Measurements from ENCODE around the gene PADI2. TPM values are rescaled to one million over a fixed set of nuclear protein-coding genes. Genes with fewer than 3 reads are reported as not detected.
A peak's percentile ranks its signal among the peaks of the same experiment; 100 is the strongest.

The PADI2 gene
- total RNA-seq, 1 donor from 2014 or later, result 0.28 TPM

GRCh38 chr1:17136145-17136544 lies 16.9 kb upstream of the PADI2 start:
- Mint-ChIP-seq H3K9me3 (ENCODE audit: unreplicated experiment) (no peaks in the 10 kb centered on the region), H3K36me3 (ENCODE audit: low read depth, unreplicated experiment) (no peaks in the 10 kb centered on the region), H3K4me3 (ENCODE audit: unreplicated experiment) (no peak overlapping the region), H3K27me3 (ENCODE audit: unreplicated experiment) (peaks cover 6% of the 10 kb centered on the region), H3K4me1 (ENCODE audit: unreplicated experiment) (no peaks in the 10 kb centered on the region), H3K27ac (ENCODE audit: unreplicated experiment) (no peak overlapping the region)
- TF ChIP-seq CTCF (IDR thresholded peaks at IDR 0.05; ENCODE audit: unreplicated experiment), result no peak
- DNase-seq (ENCODE audit: low spot score), result no peak

GRCh38 chr1:17135530-17135929 lies 16.3 kb upstream of the PADI2 start:
- H3K4me3 Mint-ChIP-seq (ENCODE audit: unreplicated experiment), result no peak overlapping the region
- no peaks in the 10 kb centered on the region for H3K4me1 Mint-ChIP-seq (ENCODE audit: unreplicated experiment)
- H3K27me3 Mint-ChIP-seq (ENCODE audit: unreplicated experiment), result peaks cover 6% of the 10 kb centered on the region
- H3K27ac Mint-ChIP-seq (ENCODE audit: unreplicated experiment), result no peak overlapping the region
- DNase-seq (ENCODE audit: low spot score), result no peak
- no peaks in the 10 kb centered on the region for H3K9me3 Mint-ChIP-seq (ENCODE audit: unreplicated experiment)
- H3K36me3 Mint-ChIP-seq (ENCODE audit: low read depth, unreplicated experiment), result no peaks in the 10 kb centered on the region
- TF ChIP-seq CTCF (IDR thresholded peaks at IDR 0.05; ENCODE audit: unreplicated experiment), result no peak

- H3K27ac Mint-ChIP-seq (ENCODE audit: unreplicated experiment), result no peak overlapping the region
- H3K9me3 Mint-ChIP-seq (ENCODE audit: unreplicated experiment), result no peaks in the 10 kb centered on the region
- peaks cover 6% of the 10 kb centered on the region for H3K27me3 Mint-ChIP-seq (ENCODE audit: unreplicated experiment)
- H3K4me3 Mint-ChIP-seq (ENCODE audit: unreplicated experiment), result peak overlapping the region; percentile 13
- no peaks in the 10 kb centered on the region for H3K4me1 Mint-ChIP-seq (ENCODE audit: unreplicated experiment)
- TF ChIP-seq CTCF (IDR thresholded peaks at IDR 0.05; ENCODE audit: unreplicated experiment), result no peak
- H3K36me3 Mint-ChIP-seq (ENCODE audit: low read depth, unreplicated experiment), result no peaks in the 10 kb centered on the region
- no peak for DNase-seq (ENCODE audit: low spot score)
These were observed 15.5 kb upstream of the PADI2 start for GRCh38 chr1:17134724-17135123.

- DNase-seq (ENCODE audit: low spot score), result no peak
- Mint-ChIP-seq H3K27ac (ENCODE audit: unreplicated experiment) (no peak overlapping the region), H3K4me1 (ENCODE audit: unreplicated experiment) (no peaks in the 10 kb centered on the region), H3K27me3 (ENCODE audit: unreplicated experiment) (peaks cover 7% of the 10 kb centered on the region), H3K36me3 (ENCODE audit: low read depth, unreplicated experiment) (no peaks in the 10 kb centered on the region), H3K4me3 (ENCODE audit: unreplicated experiment) (no peak overlapping the region), H3K9me3 (ENCODE audit: unreplicated experiment) (no peaks in the 10 kb centered on the region)
- TF ChIP-seq CTCF (IDR thresholded peaks at IDR 0.05; ENCODE audit: unreplicated experiment), result no peak
These were observed 14.8 kb upstream of the PADI2 start for GRCh38 chr1:17134034-17134433.

- TF ChIP-seq CTCF (IDR thresholded peaks at IDR 0.05; ENCODE audit: unreplicated experiment), result no peak
- peaks cover 5% of the 10 kb centered on the region for H3K4me1 Mint-ChIP-seq (ENCODE audit: unreplicated experiment)
- H3K4me3 Mint-ChIP-seq (ENCODE audit: unreplicated experiment), result no peak overlapping the region
- no peak overlapping the region for H3K27ac Mint-ChIP-seq (ENCODE audit: unreplicated experiment)
- H3K27me3 Mint-ChIP-seq (ENCODE audit: unreplicated experiment), result peaks cover 5% of the 10 kb centered on the region
- H3K9me3 Mint-ChIP-seq (ENCODE audit: unreplicated experiment), result no peaks in the 10 kb centered on the region
- no peak for DNase-seq (ENCODE audit: low spot score)
- H3K36me3 Mint-ChIP-seq (ENCODE audit: low read depth, unreplicated experiment), result no peaks in the 10 kb centered on the region
These were observed 10.9 kb upstream of the PADI2 start for GRCh38 chr1:17130138-17130635.
